Activated CD8-positive, alpha-beta T cell treated with anti-CD3 and anti-CD28 coated beads for 36 hours (primary cell): ENCODE measurements around the gene NFATC2. TPM values are rescaled to one million over a fixed set of nuclear protein-coding genes. Genes with fewer than 3 reads are reported as not detected.
"Not testable (repeated sequence)": the region's sequence is repeated elsewhere in the genome, so short reads cannot be mapped to it uniquely, and the experiment has no call there.

Experiments used
- ATAC-seq: fragments of 200-7000 bp; cut with Tn5 transposase; one replicate; pipeline ENCODE4 v1.10.0; 2021; ENCODE audit warnings: mild to moderate bottlenecking, moderate library complexity
- CTCF ChIA-PET: fragments of 350-600 bp; sonication (Branson Sonifier 250); formaldehyde crosslinking; loops from one replicate; lab custom pipeline; 2021; ENCODE audit warnings: antibody characterized with exemption; lab: Charles Lee
- POLR2A ChIA-PET: fragments of 350-600 bp; sonication (Branson Sonifier 250); formaldehyde crosslinking; loops from one replicate; lab custom pipeline; 2021; ENCODE audit warnings: antibody characterized with exemption; lab: Charles Lee
- DNase-seq: peaks from one replicate; pipeline ENCODE4 v3.0.0-alpha.2; 2020
- H3K27ac Mint-ChIP-seq: one replicate; pipeline ENCODE4 v1.8.0; 2021; ENCODE audit warnings: mild to moderate bottlenecking, mixed read lengths
- H3K27me3 Mint-ChIP-seq: one replicate; pipeline ENCODE4 v1.8.0; 2021; ENCODE audit warnings: mixed read lengths
- H3K36me3 Mint-ChIP-seq: one replicate; pipeline ENCODE4 v1.8.0; 2021; ENCODE audit warnings: low read depth, mixed read lengths
- H3K4me1 Mint-ChIP-seq: one replicate; pipeline ENCODE4 v1.8.0; 2021; ENCODE audit warnings: low read depth, mixed read lengths
- H3K4me3 Mint-ChIP-seq: one replicate; pipeline ENCODE4 v1.8.0; 2021; ENCODE audit warnings: mild to moderate bottlenecking, moderate library complexity, mixed read lengths
- H3K9me3 Mint-ChIP-seq: one replicate; pipeline ENCODE4 v1.8.0; 2021; ENCODE audit warnings: mixed read lengths
- CTCF ChIP-seq: fragments of 200-600 bp; IDR thresholded peaks from one replicate; pipeline ENCODE4 v1.8.0; 2022; ENCODE audit warnings: antibody characterized with exemption, mild to moderate bottlenecking
- intact Hi-C: fragments of 100-400 bp; cut with micrococcal nuclease; formaldehyde crosslinking; loops from one replicate; pipeline ENCODE4 v1.10.0; 2022
- total RNA-seq, 2 experiments: library from RNA; stranded (reverse); gene quantifications; one replicate each; pipeline ENCODE4 v1.2.3, GENCODE V29; 2021

The NFATC2 gene
- total RNA-seq, 2 experiments from 2014 or later, result 38.3 to 40.9 TPM

GRCh38 chr20:51543422-51543788 lies 886 bp upstream of the NFATC2 start:
- ChIA-PET CTCF (interaction anchor here (0.7 to 6.7 kb wide), 7 partner anchors 10 to 139 kb away, joined by 3 to 49 read pairs (median 18); no protein-coding TSS in a partner anchor), POLR2A (interaction anchor here (0.7 to 4.8 kb wide), 14 partner anchors 8 to 138 kb away, joined by 3 to 54 read pairs (median 14); no protein-coding TSS in a partner anchor)
- ATAC-seq (no peak), DNase-seq (no peak)
- Mint-ChIP-seq H3K36me3 (peaks cover 29% of the 10 kb centered on the region), H3K27ac (peak overlapping the region; percentile 69), H3K9me3 (no peaks in the 10 kb centered on the region), H3K27me3 (peaks cover 4% of the 10 kb centered on the region), H3K4me3 (peak overlapping the region; percentile 62), H3K4me1 (peaks cover 25% of the 10 kb centered on the region)
- TF ChIP-seq CTCF, result no peak
- intact Hi-C loops, result loop anchor here (5.0 kb wide), 2 partner anchors 54 to 141 kb away; no protein-coding TSS in a partner anchor

GRCh38 chr20:51542033-51542570 lies 417 bp downstream of the NFATC2 start:
- H3K27me3 Mint-ChIP-seq, result peaks cover 4% of the 10 kb centered on the region
- intact Hi-C loops, result loop anchor here (5.0 kb wide), 2 partner anchors 55 to 140 kb away; no protein-coding TSS in a partner anchor
- DNase-seq (peak; percentile 75), ATAC-seq (peak; percentile 50)
- peak overlapping the region; percentile 89 for H3K4me3 Mint-ChIP-seq
- H3K27ac Mint-ChIP-seq, result peak overlapping the region; percentile 100
- H3K9me3 Mint-ChIP-seq, result no peaks in the 10 kb centered on the region
- peaks cover 40% of the 10 kb centered on the region for H3K36me3 Mint-ChIP-seq
- H3K4me1 Mint-ChIP-seq, result peaks cover 38% of the 10 kb centered on the region
- ChIA-PET POLR2A (interaction anchor here (0.7 to 4.8 kb wide), 31 partner anchors 7 to 181 kb away, joined by 3 to 54 read pairs (median 6); no protein-coding TSS in a partner anchor), CTCF (interaction anchor here (0.6 to 6.7 kb wide), 23 partner anchors 8 to 224 kb away, joined by 3 to 49 read pairs (median 4); no protein-coding TSS in a partner anchor)
- peak; percentile 67 for TF ChIP-seq CTCF

DNA sequence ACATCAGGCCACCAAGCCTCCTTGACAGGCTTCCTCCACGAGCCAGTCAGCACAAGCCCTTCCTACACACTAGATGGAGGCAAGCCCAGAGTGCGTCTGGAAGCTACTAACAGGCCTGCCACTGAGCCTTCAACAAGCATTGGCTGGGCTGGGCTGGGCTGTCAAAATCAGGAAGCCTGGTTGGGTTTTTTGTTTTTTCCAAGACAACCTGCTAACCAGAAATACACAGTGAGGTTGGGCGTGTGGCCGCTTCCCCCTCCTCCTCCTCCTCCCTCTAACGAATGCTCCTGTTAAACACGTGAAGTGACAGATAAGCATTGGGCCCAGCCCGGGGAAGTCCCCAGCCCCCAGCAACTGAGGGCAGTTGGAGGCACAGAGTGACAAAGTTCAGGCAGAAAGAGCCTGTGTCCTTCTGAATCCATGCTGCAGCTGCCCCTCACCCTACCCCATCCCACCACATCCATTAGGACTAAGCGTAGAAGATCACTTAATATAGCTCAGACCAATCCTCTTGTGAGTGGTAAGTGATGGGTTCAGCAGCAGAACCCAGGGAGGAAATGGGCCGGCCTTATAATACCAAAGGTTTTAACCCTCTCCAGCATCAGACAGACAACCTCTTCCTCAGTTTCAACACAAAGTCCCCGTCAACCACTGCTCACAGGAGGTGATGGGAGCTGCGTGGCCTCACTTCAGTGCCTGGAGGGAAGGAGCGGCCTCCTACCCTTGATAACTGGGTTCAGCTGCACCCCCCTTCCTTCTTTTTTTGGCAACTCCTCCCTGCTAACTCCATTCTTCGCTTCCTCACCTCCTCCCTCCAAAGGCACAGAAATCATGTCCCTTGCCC lies 1.1 kb downstream of the NFATC2 start:
- no peak for TF ChIP-seq CTCF
- Mint-ChIP-seq H3K36me3 (peaks cover 47% of the 10 kb centered on the region), H3K4me1 (peaks cover 45% of the 10 kb centered on the region), H3K27ac (peak overlapping the region; percentile 100), H3K4me3 (peak overlapping the region; percentile 89), H3K27me3 (peaks cover 4% of the 10 kb centered on the region), H3K9me3 (no peaks in the 10 kb centered on the region)
- ChIA-PET CTCF (interaction anchor here (0.6 to 6.7 kb wide), 24 partner anchors 9 to 223 kb away, joined by 3 to 49 read pairs (median 4); no protein-coding TSS in a partner anchor), POLR2A (interaction anchor here (0.7 to 4.8 kb wide), 36 partner anchors 8 to 181 kb away, joined by 3 to 54 read pairs (median 6); no protein-coding TSS in a partner anchor)
- ATAC-seq (peak; percentile 79), DNase-seq (peak; percentile 93)
- intact Hi-C loops, result loop anchor here (2.0 to 5.0 kb wide), 4 partner anchors 56 to 139 kb away; no protein-coding TSS in a partner anchor

DNA sequence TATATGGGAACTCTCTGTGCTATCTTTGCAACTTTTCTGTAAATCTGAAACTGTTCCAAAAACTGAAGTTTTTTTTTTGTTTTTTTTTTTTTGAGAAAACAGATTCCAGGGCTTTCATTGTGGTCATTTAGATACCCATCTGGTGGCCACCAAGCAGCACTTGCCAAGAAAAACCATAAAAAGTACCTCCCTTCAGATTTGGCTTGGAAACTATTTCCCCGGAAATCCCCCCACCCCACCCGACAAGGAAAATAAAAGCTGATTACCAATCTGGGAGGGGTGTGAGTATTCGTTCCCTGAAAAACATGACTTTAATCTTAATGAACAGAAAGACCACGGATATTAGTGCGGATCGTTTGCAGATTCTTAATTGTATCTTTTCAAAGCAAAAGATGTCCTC lies 1.9 kb downstream of the NFATC2 start:
- Mint-ChIP-seq H3K4me3 (peak overlapping the region; percentile 89), H3K4me1 (peaks cover 53% of the 10 kb centered on the region), H3K27me3 (peaks cover 4% of the 10 kb centered on the region), H3K27ac (peak overlapping the region; percentile 100), H3K9me3 (no peaks in the 10 kb centered on the region), H3K36me3 (peaks cover 51% of the 10 kb centered on the region)
- CTCF ChIA-PET, result interaction anchor here (0.7 to 6.7 kb wide), 14 partner anchors 10 to 222 kb away, joined by 3 to 49 read pairs (median 8); no protein-coding TSS in a partner anchor
- POLR2A ChIA-PET, result interaction anchor here (1.0 to 4.8 kb wide), 20 partner anchors 9 to 139 kb away, joined by 3 to 54 read pairs (median 16); no protein-coding TSS in a partner anchor
- intact Hi-C loops, result loop anchor here (2.0 to 5.0 kb wide), 4 partner anchors 57 to 138 kb away; no protein-coding TSS in a partner anchor
- ATAC-seq (no peak), DNase-seq (peak; percentile 52)
- TF ChIP-seq CTCF, result no peak

DNA sequence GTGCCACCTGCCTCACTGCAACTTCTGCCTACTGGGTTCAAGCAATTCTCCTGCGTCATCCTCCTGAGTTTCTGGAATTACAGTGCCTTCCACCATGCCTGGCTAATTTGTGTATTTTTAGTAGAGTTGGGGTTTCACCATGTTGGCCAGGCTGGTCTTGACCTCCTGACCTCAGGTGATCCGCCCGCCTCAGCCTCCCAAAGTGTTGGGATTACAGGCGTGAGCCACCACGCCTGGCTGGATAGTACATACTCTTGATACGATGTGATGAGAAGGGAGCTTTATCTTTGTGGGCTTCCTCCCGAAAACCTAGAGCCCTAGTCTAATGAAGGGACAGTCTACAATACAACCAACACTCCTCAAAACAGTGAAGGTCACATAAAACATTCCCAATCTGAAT lies 2.4 kb downstream of the NFATC2 start:
- DNase-seq, H3K27me3 Mint-ChIP-seq, H3K9me3 Mint-ChIP-seq, ATAC-seq: not testable (repeated sequence)
- Mint-ChIP-seq H3K27ac (peak overlapping the region; percentile 100), H3K36me3 (peaks cover 53% of the 10 kb centered on the region), H3K4me3 (peak overlapping the region; percentile 89), H3K4me1 (peaks cover 58% of the 10 kb centered on the region)
- intact Hi-C loops, result loop anchor here (2.0 to 5.0 kb wide), 4 partner anchors 57 to 138 kb away; no protein-coding TSS in a partner anchor
- ChIA-PET POLR2A (interaction anchor here (1.4 to 4.8 kb wide), 13 partner anchors 8 to 138 kb away, joined by 3 to 54 read pairs (median 21); no protein-coding TSS in a partner anchor), CTCF (interaction anchor here (1.5 to 3.5 kb wide), 7 partner anchors 9 to 154 kb away, joined by 3 to 25 read pairs (median 5); no protein-coding TSS in a partner anchor)
